ENCODE results near the gene KRT26.
"Not testable (repeated sequence)": the region's sequence is repeated elsewhere in the genome, so short reads cannot be mapped to it uniquely, and the experiment has no call there.

KRT26 gene, protein sequence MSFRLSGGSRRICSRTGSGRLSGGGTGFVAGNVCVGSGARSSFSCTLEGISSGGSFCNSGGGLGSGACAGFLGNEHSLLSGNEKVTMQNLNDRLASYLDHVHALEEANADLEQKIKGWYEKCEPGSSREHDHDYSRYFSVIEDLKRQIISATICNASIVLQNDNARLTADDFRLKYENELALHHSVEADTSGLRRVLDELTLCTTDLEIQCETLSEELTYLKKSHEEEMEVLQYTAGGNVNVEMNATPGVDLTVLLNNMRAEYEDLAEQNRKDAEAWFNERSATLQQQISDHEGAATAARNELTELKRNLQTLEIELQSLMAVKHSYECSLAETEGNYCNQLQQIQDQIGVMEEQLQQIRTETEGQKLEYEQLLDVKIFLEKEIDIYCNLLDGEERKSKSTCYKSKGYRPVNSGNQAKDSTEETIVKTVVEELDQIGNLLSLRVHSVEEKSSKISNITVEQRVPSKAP

DNA sequence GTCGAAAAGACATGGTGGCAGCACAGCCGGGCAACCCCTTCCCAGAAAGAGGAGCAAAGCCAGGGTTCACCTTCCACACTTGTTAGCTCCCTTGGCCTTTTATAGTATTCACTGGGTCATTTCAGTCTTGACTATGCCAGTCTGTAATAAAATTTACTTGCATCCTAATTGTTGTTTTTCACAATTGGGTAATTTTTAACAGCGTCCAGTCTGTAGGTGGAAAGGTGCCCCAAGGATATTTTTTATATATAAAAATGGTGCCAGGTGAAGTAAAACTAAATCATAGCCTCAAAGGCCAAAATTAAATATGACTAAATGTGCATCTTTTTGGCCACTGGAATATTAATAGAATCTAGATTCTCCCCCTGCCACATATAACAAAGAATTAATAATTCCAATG is at the start of gene KRT26:
KRT26 (minus strand) TSS at position 101 of the 400 bp plus-strand sequence; CDS start at position 13, 88 bp downstream.
- no peak for DNase-seq

DNA sequence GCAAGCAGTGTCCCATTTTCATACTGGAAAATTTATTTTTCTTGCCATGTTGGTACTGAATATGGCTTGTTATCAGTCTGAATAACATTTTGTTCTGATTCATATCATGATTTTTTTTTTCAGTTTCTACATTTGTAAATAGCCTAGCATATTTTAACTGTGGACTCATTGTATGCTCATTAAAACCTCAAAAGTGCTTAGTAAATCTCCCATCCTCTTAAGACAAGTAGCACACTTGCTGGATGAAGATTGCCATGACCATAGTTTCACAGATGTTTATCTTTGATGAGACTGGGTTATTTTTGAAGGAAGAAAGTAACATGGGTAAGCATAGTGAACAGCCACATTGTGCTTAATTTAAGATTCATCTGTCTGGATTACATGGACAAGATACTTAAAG is 49.5 kb upstream of the KRT26 start:
- DNase-seq: no peak

DNA sequence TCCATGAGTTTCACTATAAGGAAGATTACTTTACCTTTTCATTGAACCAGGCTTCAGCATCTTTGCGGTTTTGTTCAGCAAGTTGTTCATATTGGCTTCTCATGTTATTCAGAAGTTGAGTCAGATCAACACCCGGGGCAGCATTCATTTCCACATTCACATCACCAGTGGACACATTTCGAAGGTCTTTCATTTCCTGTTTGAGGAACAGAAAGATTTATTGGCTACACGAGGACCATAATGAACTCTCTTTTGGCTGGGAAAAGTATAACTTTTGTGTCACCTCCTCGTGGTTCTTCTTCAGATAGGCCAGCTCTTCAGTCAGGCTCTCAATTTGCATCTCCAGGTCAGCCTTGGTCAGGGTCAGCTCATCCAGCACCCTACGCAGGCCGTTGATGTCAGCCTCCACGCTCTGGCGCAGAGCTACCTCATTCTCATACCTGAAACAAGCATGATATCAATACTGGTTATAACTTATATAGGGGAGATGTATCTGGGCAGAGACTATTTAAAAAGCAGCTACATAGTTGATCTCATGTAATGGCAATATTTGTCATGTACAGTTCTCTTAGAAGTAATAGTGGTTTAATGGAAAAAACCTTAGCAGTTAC is 48.3 kb upstream of the KRT26 start:
- no peak for DNase-seq

DNA sequence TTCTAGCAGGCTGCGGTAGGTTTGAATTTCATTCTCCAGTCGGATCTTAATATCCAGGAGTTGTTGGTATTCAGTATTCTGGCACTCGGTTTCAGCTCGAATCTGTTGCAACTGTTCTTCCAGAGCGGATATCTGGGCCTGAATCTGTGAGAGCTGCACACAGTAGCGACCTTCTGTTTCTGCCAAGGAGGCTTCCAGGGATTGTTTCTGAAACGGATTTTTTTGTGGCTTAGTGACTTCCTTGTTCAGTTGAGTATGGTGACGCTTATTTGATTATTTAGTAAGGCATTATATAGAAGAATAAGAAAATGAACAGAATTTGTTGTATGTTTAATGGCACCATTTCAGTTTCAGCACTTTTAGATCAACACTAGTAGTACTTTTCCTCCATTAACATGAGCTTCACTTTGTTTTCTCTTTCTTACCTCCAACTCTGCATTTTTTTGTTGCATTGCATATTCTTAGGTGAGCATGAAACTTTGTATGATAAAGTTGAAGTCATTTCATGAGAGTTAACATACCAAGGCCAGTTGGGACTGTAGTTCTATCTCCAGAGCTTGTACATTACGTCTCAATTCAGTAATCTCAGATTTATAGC is 47.6 kb upstream of the KRT26 start:
- no peak for DNase-seq

DNA sequence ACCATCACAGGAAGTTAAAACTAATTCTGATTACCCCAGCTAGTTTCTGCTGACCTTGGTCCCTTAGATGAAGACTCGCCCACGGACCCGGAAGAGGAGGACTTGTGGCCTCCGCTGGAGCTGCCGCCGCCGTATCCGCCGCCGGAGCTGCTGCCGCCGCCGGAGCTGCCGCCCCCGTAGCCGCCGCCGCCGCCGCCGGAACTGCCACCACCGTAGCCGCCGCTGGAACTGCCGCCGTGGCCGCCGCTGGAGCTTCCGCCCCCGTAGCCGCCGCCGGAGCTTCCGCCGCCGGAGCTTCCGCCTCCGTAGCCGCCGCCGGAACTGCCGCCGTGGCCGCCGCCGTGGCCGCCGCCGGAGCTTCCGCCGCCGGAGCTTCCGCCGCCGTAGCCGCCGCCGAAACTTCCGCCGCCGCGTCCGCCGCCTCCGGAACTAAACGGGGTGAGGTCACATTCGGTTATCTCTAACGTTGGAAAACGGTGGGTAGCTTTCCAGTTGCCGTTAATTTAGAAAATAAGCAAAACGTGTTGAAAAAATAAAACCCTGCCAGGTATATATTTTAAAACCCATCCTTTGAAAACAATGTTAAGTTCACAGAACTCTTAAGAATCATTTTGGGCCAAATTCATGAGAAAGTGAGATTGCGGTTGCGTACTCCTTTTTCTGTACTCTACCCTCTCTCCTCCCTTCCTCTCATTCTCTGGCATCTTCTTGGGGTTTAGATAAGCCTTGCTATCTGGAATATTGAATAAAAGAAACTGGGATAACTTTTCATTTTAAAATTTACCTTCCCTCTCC is 46.9 kb upstream of the KRT26 start:
- peak; percentile 84 for DNase-seq

DNA sequence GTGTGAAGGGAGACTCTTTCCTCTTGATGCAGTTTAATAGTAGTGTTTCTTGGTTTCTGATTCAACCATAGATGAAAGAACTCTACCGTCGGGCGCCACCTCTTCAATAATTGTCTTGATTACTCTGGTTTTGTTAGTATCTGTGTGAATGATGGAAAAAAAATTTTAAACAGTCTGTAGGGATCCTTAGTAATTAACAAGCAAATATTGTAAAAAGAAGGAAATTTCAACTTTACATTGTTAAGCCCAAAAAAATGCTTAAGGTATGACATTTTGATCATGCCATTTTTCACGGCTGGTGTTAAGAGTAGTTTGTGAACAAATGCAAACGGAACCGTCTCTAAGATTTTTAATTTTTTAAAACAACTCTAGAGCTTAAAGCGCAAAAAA is 46.3 kb upstream of the KRT26 start:
- DNase-seq: no peak

DNA sequence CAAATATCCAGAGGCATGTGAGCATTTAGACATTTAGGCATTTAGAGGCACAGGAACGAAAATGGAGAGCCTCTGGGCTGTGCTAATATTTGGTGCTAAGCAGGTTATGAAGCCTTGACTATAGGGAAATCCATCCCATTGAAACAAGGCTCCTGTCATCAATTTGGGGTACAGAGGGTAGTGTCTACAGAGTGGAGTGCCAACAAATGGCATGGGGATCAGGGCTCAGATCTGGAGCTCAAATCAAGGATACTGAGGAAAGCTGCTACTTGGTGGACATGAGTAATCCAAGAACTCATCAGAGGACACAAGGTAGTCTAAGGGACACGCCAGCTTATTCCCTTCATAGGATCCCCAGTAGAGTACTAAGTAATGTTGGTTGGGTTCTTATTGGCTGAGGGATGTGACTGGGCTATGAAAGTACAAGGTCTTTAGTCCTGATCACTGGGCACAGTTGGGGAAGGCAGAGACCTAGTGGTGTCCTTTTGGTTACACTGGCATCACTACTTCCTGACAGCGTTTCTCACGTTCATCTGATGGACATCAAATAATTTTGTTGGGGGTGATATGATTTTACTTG is 45.2 kb upstream of the KRT26 start:
- no peak for DNase-seq

DNA sequence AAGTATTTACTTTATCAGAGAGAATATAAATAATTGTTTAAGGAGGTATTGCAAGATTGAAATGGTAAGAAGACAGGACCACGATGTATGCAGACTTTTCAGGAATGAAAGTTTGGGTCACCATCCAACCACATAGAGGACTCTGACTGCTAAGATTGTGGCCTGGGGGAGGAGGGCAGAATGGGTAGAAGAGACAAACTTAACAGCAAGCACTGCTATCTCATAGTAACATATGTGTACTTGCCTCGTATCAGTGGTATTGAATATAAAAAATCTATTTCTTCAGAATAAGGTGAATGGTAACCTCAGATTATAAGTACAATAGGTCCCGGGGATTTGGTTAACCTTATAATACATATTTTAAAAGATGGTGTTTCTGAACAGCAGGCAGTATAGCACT is 44.6 kb upstream of the KRT26 start:
- no peak for DNase-seq

DNA sequence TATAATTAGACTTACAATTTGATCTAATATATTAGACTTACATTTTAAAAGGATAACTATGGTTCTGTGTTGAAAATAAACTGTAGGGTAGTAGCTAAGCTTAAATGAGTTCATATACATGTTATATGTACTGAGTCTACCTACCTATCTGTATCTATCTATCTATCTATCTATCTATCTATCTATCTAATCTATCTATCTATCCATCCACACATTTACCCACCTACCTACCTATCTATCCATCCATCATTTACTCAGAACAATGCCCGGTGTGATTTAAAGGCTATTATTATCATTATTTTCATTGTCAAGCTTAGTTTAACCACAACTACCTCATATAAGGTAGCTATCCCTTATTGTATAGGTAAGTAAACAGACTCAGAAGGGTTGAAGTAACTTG is 43.4 kb upstream of the KRT26 start:
- no peak for DNase-seq

DNA sequence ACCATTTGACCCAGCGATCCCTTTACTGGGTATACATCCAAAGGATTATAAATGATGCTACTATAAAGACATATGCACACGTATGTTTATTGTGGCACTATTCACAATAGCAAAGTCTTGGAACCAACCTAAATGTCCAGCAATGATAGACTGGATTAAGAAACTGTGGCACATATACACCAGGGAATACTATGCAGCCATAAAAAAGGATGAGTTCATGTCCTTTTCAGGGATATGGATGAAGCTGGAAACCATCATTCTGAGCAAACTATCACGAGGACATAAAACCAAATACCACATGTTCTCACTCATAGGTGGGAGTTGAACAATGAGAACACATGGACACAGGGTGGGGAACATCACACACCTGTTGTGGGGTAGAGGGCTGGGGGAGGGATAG is 42.7 kb upstream of the KRT26 start:
- not testable (repeated sequence) for DNase-seq

DNA sequence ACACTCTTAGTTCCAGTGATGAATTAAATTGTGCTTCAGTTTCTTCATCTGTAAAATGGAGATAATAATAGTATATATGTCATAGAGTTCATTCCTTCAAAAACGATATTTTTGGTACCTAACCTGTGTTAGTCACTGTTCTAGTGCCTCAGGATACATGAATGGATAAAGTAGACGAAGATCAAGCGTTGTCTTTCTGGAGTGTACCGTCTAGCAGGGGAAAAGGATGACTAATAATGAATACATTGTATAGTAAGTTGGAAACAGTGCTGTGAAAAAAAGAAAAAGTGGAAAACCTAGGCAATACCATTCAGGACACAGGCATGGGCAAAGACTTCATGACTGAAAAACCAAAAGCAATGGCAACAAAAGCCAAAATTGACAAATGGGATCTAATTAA is 41.8 kb upstream of the KRT26 start:
- no peak for DNase-seq

DNA sequence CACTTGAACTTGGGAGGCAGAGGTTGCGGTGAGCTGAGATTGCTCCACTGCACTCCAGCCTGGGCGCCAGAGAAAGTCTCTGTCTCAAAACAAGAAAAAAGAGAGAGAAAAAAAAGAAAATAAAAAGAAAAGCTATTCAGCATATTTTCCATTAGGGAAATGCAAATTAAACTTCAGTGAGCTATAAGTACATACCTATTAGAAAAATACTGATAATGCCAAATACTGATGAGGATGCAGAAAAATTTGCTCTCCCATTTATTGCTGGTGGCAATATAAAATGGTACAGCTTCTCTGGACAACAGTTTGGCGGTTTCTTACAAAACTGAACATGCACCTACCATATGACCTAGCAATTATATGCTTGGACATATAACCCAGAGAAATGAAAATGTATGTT is 40.6 kb upstream of the KRT26 start:
- DNase-seq: no peak

DNA sequence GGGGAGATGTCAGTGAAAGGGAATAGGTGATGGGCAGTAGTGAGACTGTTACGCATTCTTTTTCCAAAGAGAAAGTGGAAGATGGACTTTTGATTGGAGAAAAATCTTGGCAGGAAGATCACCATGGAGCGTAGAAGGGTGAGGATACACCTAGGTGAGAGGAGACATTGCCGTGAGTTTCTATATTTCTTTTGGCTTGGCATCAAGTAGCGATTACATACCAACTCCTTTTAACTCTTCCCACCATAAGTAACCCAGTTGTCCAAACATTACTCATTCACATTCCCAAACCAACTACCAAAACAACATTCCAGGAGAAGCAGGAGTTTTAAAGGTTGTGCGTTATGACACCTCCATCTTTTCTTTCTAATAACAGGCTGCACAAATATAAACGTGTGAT is 38.5 kb upstream of the KRT26 start:
- no peak for DNase-seq

DNA sequence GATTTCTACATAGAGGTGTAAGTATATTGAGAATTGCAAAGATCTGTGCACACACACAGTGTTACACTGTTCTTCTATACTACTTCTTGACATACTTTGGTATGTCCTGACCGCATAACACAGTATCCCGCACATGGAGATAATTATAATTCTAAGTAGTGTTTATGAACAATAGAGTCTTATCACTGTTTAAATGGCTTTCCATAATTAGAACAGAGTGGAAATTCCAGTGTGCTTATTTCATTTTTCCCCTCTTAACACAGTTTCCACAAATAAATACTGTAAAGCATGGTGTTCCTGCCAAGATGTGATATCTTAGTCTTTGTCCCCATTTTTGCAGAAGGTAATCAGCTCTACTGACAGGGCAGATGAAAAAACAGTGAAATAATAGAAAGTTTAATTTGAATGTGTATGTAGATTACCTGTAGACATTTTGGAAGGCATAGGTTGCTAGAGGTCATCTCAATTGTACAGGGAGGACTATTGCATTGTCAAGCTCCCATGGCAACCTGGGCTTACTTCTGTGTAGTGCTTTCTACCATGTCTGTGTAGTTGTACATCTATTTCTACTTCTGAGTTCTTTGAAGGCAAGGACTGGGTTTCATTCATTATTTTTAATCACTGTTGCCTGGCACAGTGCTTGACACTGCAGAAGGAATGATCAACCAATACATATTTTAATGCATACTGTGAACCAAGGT is 37.9 kb upstream of the KRT26 start:
- no peak for DNase-seq

DNA sequence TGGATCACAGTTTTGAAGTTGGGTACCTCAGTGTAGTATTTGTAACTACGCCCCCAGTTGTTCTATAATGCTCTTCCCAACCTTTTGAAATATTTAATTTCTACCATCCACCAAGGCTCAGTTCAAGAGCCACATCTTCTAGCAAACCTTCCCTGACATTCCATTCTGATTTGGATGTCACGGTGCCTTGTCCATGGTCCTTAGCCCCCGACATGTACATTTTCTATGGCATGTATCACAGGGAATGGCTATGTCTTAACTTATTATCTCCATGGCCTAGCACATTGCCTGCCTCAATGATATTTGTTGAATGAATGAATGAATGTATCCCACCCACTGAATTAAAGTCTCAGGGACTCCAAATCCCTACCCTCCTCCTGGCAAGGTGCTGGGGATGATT is 34.1 kb upstream of the KRT26 start:
- no peak for DNase-seq

DNA sequence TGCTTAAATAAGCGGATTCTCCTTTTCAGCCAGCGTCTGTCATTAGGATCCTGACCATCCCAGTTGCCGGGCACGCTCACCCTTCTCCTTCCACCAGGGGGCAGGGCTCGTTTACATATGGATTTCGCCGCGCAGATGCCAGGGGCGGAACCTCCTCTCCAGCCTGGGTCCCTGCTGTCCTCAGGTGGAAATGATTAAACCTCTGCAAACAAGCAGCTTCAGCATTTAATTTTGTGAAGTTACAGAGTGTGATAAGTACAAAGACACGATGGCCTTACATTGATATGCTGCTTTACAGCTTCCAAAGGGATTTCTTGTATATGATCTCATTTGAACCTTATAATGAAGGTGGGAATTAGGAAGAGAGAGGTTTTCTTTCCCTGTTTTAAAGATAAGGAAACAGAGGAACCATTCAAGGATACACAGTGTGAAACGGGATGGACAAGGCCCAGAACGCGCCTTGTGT is 31.6 kb upstream of the KRT26 start:
- peak; percentile 83 for DNase-seq

DNA sequence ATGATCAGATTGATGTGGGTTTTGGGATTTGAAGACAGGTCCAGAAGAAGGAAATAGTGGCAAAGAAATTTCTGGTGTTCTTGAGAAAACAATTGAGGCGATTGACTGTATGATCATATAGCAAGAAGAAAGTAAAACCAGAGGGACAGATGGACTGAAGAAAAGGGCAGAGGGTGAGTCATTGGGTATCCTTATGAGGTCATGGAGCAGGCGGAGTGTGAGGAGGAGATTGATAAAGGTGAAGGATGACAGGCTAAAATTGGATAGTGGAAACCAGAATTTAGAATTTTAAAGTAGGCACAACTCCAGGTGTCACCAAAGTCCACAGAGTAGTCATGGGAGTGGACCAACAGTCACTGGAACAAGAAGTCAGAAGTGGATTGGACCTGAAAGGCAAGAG is 29.2 kb upstream of the KRT26 start:
- DNase-seq: no peak

DNA sequence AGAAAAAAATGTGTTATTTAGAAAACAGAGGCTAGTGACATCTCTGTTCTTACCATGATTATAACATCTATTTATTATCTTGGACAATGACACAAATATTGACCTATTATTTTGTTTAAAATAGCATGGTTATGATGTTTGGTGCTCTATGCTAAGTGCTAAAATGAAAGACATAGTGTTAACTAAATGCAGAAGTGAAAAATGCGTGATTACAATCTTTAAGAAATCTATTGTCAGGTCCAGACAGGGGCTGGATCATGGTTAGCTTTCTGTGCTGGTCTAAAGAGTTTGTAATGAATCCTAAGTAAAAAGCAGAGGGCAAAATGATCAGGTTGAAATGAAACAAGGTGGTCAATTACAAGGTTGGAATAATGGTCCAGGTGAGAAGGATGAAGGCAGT is 28.4 kb upstream of the KRT26 start:
- DNase-seq: no peak

DNA sequence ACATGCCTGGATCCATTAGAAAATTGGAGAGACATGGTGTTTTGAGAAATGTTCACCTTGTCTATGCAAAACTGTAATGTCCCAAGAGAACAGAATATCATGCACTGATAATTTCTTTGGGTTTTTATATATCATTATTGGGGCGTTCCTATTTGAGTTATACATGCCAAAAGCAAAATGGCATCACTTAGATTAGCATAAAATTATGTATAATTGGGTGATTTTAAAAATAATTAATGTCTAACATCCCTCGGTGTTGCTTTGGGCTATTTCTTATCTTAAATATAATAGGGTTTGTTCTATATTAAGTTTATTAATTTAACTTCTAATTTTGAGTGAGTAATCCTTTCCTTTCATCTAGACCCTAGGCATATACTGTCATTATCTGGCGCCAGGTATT is 27.9 kb upstream of the KRT26 start, which contains the start of gene KRT28:
KRT28 (minus strand) TSS at position 101 of the 400 bp plus-strand sequence; CDS start at position 35, 66 bp downstream.
- DNase-seq: no peak

DNA sequence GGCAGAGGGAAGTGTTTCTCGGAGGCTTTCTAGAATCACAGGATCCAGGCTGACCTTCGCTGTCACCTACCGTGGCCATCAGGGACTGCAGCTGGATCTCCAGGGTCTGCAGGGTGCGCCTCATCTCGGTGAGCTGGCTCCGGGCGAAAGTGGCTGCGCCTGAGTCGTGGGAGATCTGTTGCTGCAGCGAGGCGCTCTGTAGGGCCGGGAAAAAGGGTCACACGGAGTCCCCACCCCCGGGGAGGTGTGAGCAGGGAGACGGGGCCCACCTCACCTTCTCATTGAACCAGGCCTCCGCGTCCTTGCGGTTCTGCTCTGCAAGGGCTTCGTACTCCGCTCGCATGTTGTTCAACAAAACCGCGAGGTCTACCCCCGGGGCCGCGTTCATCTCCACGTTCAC is 24.8 kb upstream of the KRT26 start:
- no peak for DNase-seq

DNA sequence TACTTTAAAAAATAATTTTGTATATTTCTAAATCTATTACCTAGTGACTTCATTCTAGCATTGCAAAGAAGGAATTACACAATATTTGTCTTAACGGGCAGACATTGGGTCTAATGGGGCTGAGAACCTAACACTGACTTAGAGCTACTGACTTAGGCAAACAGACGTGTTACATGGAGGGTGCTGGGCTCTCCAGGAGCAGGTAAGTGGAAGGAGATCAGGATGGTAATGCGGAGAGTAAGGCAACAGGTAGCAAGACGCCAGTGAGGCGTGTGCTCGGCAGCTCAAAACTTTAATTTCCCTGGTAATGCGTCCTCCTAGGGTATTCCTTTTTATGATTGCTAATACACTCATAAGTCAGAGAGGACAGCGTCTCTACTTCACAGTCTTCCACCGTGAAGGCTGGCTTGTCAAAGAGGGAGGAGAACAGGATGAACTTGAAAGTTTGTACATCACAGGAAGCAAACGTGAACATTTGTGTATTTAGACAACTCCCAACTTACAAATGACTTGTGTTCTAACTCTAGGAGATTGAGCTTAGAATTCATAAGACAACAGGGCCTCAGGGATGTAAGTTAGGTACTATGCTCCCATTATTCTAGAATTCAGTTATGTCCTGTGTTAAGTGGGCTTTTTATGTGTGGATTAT is 23.1 kb upstream of the KRT26 start:
- no peak for DNase-seq

DNA sequence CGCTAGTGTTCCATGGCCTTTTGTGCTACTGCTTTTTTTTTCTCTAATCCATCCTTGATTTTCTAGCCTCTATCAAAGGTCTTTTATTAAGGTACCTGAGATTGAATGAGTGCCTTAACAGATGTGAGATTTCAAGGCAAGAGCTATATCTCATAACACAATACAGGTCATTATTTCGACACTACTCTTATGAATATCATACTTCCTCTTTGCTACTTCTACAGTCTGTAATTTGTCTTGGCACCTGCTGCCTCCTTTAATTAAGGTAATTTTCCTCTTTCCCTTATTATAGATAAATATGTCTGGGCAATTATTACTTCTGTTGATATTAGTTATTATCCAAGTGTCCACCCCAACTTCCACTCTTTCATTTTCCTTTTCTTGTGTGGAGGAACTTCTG is 22.5 kb upstream of the KRT26 start:
- peak; percentile 4 for DNase-seq

Measured in NCI-H1436 (cell line).